ENCODE data around the gene ADGRG4.

Gene ADGRG4

GRCh38 chrX:136336623-136337022 is 35.9 kb downstream of the ADGRG4 start (continued):
- TF ChIP-seq ZNF37A (tag by site-specific recombination; IDR thresholded peaks at IDR 0.05) (no peak), ZNF366 (tag by site-specific recombination; conservative IDR thresholded peaks at IDR 0.05) (no peak), RBAK (tag by site-specific recombination; IDR thresholded peaks at IDR 0.05) (no peak), ZFP3 (tag by site-specific recombination; IDR thresholded peaks at IDR 0.05; ENCODE audit: low read depth) (no peak), ZNF747 (tag by site-specific recombination; IDR thresholded peaks at IDR 0.05) (no peak)
- TF ChIP-seq, protein P1, sequence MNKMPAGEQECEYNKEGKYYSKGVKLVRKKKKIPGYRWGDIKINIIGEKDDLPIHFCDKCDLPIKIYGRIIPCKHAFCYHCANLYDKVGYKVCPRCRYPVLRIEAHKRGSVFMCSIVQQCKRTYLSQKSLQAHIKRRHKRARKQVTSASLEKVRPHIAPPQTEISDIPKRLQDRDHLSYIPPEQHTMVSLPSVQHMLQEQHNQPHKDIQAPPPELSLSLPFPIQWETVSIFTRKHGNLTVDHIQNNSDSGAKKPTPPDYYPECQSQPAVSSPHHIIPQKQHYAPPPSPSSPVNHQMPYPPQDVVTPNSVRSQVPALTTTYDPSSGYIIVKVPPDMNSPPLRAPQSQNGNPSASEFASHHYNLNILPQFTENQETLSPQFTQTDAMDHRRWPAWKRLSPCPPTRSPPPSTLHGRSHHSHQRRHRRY (tag by site-specific recombination; IDR thresholded peaks at IDR 0.05), result no peak

- ChIA-PET POLR2A (no interaction called here), CTCF (no interaction called here)
- Histone ChIP-seq H3K9me3 (ENCODE audit: control insufficient read depth, insufficient read depth, low read depth, low read length) (peaks cover 4% of the 10 kb centered on the region; the same call in 1 of the 2 replicates), H3K4me3 (ENCODE audit: low read depth, low read length) (no peak overlapping the region), H3K4me1 (ENCODE audit: control insufficient read depth, insufficient read depth, low read length) (no peaks in the 10 kb centered on the region), H3K36me3 (ENCODE audit: control insufficient read depth in 2 of 2, insufficient read depth in 1 of 2, low read length in 2 of 2) (no peaks in the 10 kb centered on the region), H3K27ac (ENCODE audit: extremely low read depth, low read depth, low read length) (no peak overlapping the region)
- no peak for TF ChIP-seq HOXD13 (CRISPR knock-in tag; IDR thresholded peaks at IDR 0.05; ENCODE audit: borderline replicate concordance)
- TF ChIP-seq, protein P2, sequence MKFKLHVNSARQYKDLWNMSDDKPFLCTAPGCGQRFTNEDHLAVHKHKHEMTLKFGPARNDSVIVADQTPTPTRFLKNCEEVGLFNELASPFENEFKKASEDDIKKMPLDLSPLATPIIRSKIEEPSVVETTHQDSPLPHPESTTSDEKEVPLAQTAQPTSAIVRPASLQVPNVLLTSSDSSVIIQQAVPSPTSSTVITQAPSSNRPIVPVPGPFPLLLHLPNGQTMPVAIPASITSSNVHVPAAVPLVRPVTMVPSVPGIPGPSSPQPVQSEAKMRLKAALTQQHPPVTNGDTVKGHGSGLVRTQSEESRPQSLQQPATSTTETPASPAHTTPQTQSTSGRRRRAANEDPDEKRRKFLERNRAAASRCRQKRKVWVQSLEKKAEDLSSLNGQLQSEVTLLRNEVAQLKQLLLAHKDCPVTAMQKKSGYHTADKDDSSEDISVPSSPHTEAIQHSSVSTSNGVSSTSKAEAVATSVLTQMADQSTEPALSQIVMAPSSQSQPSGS (tag by site-specific recombination; IDR thresholded peaks at IDR 0.05; ENCODE audit: low read depth), result no peak
- no peak for TF ChIP-seq ZNF529 (tag by site-specific recombination; IDR thresholded peaks at IDR 0.05; ENCODE audit: insufficient replicate concordance)
- TF ChIP-seq ZNF174 (tag by site-specific recombination; IDR thresholded peaks at IDR 0.05), result no peak
- TF ChIP-seq, protein P3, sequence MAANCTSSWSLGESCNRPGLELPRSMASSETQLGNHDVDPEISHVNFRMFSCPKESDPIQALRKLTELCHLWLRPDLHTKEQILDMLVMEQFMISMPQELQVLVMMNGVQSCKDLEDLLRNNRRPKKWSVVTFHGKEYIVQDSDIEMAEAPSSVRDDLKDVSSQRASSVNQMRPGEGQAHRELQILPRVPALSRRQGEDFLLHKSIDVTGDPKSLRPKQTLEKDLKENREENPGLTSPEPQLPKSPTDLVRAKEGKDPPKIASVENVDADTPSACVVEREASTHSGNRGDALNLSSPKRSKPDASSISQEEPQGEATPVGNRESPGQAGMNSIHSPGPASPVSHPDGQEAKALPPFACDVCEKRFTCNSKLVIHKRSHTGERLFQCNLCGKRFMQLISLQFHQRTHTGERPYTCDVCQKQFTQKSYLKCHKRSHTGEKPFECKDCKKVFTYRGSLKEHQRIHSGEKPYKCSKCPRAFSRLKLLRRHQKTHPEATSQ (tag by site-specific recombination; IDR thresholded peaks at IDR 0.05), result no peak
- TF ChIP-seq OSR2 (tag by site-specific recombination; IDR thresholded peaks at IDR 0.05), result no peak
- TF ChIP-seq ZNF544 (tag by site-specific recombination; IDR thresholded peaks at IDR 0.05), result no peak
- TF ChIP-seq SCRT1 (tag by site-specific recombination; IDR thresholded peaks at IDR 0.05; ENCODE audit: borderline replicate concordance), result no peak
- TF ChIP-seq PRDM2 (tag by site-specific recombination; IDR thresholded peaks at IDR 0.05; ENCODE audit: borderline replicate concordance), result no peak
- TF ChIP-seq, protein P4, sequence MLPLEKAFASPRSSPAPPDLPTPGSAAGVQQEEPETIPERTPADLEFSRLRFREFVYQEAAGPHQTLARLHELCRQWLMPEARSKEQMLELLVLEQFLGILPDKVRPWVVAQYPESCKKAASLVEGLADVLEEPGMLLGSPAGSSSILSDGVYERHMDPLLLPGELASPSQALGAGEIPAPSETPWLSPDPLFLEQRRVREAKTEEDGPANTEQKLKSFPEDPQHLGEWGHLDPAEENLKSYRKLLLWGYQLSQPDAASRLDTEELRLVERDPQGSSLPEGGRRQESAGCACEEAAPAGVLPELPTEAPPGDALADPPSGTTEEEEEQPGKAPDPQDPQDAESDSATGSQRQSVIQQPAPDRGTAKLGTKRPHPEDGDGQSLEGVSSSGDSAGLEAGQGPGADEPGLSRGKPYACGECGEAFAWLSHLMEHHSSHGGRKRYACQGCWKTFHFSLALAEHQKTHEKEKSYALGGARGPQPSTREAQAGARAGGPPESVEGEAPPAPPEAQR (tag by site-specific recombination; IDR thresholded peaks at IDR 0.05), result no peak
- TF ChIP-seq, protein P5, sequence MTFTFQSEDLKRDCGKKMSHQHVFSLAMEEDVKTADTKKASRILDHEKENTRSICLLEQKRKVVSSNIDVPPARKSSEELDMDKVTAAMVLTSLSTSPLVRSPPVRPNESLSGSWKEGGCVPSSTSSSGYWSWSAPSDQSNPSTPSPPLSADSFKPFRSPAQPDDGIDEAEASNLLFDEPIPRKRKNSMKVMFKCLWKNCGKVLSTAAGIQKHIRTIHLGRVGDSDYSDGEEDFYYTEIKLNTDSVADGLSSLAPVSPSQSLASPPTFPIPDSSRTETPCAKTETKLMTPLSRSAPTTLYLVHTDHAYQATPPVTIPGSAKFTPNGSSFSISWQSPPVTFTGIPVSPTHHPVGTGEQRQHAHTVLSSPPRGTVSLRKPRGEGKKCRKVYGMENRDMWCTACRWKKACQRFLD (tag by site-specific recombination; IDR thresholded peaks at IDR 0.05), result no peak
- no peak for TF ChIP-seq SALL2 (tag by site-specific recombination; IDR thresholded peaks at IDR 0.05; ENCODE audit: borderline replicate concordance)
- TF ChIP-seq, protein P6, sequence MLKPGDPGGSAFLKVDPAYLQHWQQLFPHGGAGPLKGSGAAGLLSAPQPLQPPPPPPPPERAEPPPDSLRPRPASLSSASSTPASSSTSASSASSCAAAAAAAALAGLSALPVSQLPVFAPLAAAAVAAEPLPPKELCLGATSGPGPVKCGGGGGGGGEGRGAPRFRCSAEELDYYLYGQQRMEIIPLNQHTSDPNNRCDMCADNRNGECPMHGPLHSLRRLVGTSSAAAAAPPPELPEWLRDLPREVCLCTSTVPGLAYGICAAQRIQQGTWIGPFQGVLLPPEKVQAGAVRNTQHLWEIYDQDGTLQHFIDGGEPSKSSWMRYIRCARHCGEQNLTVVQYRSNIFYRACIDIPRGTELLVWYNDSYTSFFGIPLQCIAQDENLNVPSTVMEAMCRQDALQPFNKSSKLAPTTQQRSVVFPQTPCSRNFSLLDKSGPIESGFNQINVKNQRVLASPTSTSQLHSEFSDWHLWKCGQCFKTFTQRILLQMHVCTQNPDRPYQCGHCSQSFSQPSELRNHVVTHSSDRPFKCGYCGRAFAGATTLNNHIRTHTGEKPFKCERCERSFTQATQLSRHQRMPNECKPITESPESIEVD (tag by site-specific recombination; IDR thresholded peaks at IDR 0.05), result no peak
- no peak for TF ChIP-seq KLF7 (tag by site-specific recombination; IDR thresholded peaks at IDR 0.05; ENCODE audit: borderline replicate concordance)
These were observed 38.9 kb downstream of the ADGRG4 start for GRCh38 chrX:136339702-136340101.

All from HEK293 (cell line).